AG09309 (cell line): Measurements from ENCODE around the gene PTPRF.

ENCODE experiments used
- DNase-seq: peaks from one replicate; pipeline ENCODE4 v3.0.0-alpha.2; 2010; ENCODE audit warnings: low read depth
- H3K4me3 ChIP-seq: 2 replicates; pipeline ENCODE4 v1.5.1; 2011; ENCODE audit warnings: mild to moderate bottlenecking, low read depth, low read length, moderate library complexity; ENCODE audit not compliant: control insufficient read depth
- CTCF ChIP-seq: IDR thresholded peaks from 2 replicates; pipeline ENCODE4 v1.5.1; 2011; ENCODE audit warnings: mild to moderate bottlenecking, low read depth, low read length, inconsistent platforms; ENCODE audit not compliant: insufficient read depth, control insufficient read depth; ENCODE audit errors: missing control alignments

Gene PTPRF

GRCh38 chr1:43551396-43551888, 20.8 kb downstream of the PTPRF start:
- DNase-seq: no peak
- no peak overlapping the region for H3K4me3 ChIP-seq
- TF ChIP-seq CTCF: no peak

- no peak overlapping the region for H3K4me3 ChIP-seq
- TF ChIP-seq CTCF: no peak
- DNase-seq: no peak
These were observed 21.5 kb downstream of the PTPRF start for GRCh38 chr1:43552059-43552742.

GRCh38 chr1:43552813-43553212, 22.1 kb downstream of the PTPRF start:
- peak; percentile 10 for DNase-seq
- no peak for TF ChIP-seq CTCF
- no peak overlapping the region for H3K4me3 ChIP-seq

- DNase-seq: peak; percentile 7
- no peak overlapping the region for H3K4me3 ChIP-seq
- TF ChIP-seq CTCF: peak; percentile 81
These were observed 23.8 kb downstream of the PTPRF start for GRCh38 chr1:43554444-43554992.

- TF ChIP-seq CTCF: no peak
- DNase-seq: no peak
- H3K4me3 ChIP-seq: no peak overlapping the region
These were observed 26.1 kb downstream of the PTPRF start for GRCh38 chr1:43556782-43557181.

- no peak overlapping the region for H3K4me3 ChIP-seq
- DNase-seq: no peak
- no peak for TF ChIP-seq CTCF
These were observed 27.1 kb downstream of the PTPRF start for GRCh38 chr1:43557744-43558245.
